NOMO-1 treated with DMSO at 0.1 percent for 48 hours (cell line): ENCODE measurements around the gene CRACR2A.
A peak's percentile ranks its signal among the peaks of the same experiment; 100 is the strongest.

ENCODE experiments used
- DNase-seq: peaks from one replicate; lab custom pipeline; 2025; ENCODE audit not compliant: unreplicated experiment; lab: John Stamatoyannopoulos, UW

The CRACR2A gene

DNA sequence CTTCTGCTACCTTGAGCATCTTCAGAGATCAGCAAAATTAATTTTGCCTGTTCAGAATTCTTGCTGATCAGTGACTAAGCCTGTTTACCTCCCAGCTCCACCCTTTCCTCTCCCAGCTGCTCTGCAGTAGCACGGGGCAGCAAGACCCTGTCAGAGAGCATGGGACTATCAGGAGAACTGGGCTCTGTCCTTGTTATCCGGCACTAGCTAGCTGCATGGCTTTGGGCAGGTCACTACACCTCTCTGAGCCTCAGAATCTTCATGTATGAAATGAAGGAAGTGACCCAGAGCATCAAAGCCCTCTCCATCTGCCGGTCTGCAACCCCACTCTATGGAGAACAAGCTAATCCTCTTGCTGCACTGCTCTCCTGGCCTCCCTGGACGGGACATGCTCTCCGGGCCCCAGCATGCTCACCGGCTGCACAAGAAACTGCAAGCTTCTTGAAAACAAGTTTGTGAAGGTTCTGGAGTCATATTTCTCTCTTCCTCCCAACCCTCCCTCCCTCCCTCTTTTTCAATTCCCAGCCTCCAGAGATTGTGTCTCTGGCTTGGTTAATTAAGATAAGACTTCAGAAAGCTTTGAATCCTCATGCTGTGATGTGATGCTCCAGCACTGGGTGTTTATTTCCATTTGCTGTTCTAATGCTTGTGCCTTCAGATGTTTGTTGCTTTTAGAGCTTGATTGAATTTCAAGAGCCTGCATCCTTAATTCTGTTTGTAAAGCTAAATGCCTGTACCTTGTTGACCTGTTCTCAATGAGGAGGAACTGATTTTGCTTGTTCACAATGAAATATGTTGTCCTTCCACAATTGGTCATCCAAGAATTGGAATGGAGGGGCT, 101.1 kb downstream of the CRACR2A start:
- DNase-seq = no peak

DNA sequence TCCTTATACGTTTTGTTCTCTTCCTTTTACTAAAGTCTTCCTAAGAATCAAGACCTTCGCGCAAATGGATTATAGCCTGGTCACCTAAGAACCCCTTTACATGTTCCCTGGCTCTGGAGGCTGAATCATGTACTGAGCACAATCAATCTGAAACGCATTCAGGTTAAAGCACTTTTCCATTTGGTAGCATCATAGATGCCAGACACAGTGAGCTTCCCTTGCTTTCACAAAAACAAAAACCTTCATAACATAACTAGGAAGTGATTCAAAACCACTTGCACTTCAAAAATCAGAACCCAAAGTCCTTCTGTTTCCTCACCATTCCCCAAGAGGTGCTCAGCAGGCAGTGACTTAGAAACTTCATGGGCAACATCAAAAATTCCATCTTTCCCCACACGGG, 105.4 kb downstream of the CRACR2A start:
- no peak for DNase-seq

DNA sequence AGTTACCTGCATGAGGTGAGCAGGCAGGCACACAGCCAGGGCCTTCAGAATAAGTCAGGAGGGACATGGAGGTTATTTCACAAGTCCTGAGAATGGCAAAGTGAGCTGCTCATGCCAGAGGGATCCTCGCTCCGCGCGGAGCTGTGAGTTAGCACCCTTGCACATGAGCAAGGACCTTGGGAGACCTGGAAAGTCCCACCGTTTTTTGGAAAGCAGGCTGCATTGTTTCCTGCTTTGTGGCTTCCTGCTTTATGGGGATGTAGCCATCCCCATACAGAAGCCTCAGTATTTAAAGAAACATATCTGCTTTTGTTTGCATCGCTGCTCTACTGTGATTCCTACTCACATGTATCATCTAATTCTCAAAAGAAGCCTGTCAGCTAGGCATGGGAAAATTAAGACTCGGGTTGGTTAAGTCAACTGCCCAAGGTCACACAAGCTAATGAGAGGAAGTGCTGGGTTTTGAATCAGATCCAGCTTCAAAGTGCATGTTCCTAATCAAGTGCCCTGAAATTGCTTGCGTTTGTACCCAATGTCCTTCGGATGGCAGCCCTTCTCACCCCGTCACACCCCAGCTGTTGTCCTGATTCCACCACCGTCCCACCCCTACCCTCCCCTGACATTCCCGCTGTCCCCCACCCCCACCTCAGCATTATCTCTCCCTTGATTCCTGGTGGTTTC, 106.2 kb downstream of the CRACR2A start:
- DNase-seq = no peak

DNA sequence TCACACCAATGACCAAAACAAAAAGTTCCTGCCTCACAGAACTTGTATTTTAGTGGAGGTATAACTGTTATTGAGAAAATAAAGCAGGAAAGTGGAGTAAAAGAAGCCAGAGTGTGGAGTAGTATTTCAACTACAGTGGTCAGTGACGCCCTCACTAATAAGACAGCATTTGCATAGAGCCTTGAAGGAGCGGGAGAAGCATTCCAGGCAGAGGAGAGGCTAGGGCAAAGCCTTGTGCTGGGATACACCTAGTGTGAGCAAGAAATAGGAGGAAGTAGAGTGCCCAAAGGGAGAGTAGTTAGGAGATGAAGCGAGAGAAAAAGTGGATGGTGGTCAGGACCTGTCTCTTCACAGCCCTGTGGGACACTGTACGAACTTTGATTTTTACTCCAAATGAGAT, 107.8 kb downstream of the CRACR2A start:
- no peak for DNase-seq

DNA sequence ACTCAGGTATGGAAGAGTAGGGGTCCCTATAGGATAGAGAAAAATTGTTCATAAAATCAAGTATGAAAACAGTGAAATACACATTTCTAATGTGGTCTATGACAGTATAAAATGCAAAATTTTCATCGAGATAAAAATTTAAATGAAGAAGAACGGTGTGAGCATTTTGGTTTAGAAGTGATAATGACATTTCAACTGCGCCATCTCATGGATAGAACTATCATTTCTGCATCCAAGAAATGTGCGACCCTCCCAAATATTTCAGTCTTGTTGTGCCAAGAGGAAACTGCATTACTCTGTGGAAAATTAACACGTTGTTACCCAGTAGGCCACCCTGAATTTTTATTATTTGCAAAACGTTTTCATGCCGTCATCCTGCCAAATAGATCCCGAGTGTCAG, 108.8 kb downstream of the CRACR2A start:
- DNase-seq = no peak

DNA sequence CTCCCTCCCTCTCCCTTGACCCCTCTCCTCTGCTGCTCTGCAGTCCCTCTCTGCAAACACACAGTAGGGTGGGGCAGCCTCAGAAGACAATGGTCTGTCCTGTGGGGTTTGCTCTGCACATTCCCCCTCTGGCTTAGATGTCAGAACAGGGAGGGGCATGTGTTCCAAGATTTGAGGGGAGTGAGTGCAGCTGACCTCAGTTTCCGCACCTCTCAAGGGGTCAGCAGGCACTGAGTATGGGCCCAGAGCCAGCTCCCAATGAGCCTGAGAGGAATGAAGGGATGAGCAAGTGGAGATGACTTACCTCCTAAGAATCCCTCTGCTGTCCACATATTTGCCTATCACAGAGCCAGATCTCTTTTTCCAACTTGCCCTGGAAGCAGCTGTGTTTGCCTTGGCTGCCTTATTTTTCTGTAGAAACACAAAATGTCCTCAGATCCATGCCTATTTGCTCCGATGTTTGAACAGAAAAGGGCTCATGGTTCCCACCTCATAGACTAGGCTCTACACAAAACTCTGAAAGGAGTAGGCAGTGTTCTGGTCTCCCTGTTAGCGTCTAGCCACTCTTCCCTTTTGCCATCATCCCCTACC, 111.4 kb downstream of the CRACR2A start:
- DNase-seq = no peak

DNA sequence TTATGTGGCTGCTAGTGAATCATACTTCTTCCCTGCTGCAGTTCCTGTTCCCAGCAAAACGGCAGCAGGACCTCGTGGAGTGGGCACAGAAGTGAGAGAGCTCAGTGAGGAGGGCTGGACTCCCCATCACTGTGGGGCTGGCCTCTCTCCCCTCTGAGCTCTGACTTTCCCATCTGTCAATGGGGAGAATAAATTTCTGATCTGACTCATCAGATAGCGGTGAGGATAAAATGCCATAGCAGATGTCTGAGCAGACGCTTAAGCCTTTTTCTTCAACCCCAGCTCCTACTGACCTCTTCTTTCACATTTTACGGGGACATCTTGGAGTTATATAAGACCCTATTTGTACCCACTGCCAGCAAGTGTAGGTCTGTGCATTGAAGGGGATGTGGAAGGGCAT, 116.6 kb downstream of the CRACR2A start:
- no peak for DNase-seq

DNA sequence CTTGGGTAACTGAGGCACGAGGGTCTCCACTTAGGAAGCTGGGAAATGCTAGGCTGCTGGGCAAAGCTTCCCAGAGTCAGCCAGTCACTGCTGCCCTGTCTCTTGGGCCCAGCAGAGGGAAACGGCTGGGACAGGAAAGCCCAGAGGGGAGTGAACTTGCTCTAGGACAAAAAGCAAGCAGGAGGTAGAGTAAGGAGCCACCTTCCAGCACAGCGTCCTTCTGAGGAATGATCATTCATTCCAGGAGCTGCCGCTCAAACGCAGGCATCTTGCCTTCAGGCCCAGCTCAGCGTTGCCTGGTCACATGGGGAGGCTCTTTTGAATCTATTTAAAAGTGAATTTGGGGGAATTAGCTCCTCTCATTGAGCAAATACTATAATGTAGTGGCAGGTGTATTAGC, 118.6 kb downstream of the CRACR2A start:
- DNase-seq = no peak

DNA sequence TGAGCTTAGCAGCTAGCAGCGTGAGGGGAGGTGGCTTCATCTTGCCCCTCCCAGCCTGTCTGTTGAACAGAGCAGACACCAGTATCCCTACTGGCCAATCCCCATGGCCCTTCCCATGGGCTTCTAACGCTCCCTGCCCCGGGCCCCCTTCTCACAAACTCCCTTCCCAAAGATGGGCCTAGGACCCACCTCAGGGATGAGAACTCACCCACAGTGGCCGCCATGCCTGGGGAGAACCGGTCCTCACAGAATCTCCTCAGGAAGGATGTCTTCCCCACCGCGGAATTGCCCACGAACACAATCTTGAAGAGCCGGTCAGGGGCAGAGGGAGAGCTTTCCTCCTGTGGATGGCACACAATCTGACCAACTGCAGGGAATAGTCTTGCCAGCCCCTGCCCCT, 119.5 kb downstream of the CRACR2A start:
- no peak for DNase-seq

DNA sequence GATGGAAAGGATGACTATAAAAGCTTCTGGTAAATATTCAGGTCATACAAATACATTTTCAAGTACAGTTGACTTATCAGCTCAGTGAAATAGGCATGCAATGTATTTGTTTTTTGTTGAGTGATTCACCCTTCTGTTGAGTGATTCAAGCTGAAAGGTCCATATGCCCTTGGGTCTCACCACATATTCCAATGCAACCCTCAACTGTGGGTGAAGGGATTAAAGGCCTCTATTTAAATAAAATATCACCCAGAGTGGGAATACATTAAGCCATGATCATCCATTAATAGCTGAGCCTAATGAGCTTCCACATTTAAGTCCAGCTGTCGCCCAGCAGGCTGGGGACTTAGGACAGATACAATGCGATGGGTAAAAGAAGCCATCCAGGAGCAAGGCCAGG, 120.2 kb downstream of the CRACR2A start:
- DNase-seq = no peak

DNA sequence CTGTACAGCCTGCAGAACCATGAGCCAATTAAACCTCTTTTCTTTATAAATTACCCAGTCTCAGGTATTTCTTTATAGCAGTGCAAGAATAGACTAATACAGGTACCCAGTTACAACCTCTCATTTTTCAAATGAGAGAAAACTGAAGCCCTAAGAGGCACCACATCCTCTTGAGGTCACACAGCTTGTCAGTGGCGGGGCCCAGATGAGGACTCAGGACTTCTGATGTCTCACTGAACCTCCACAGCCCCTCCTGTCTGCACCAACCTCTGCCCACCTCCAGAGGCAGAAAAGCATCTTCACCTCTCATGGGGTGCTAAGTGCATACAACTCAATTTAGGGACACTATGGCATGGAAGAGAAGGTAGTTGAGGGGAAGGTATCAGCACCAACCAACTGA, 120.7 kb downstream of the CRACR2A start:
- DNase-seq = no peak

DNA sequence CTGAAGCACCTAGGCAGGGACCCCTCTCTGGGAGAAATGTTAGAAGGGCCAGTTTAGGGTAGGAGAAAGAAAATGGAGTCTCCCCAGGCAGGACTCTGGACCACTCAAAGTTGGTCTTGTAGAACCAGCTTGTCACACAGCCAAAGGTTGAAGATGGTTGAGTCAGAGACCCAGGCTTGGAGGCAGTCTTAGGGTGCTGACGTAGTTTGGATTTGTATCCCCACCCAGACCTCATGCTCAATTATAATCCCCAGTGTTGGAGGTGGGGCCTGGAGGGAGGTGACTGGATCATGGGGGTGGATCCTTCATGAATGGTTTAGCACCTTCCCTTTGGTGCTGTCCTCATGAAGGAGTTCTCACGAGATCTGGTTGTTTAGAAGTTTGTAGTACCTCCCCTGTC, 121.2 kb downstream of the CRACR2A start:
- no peak for DNase-seq

DNA sequence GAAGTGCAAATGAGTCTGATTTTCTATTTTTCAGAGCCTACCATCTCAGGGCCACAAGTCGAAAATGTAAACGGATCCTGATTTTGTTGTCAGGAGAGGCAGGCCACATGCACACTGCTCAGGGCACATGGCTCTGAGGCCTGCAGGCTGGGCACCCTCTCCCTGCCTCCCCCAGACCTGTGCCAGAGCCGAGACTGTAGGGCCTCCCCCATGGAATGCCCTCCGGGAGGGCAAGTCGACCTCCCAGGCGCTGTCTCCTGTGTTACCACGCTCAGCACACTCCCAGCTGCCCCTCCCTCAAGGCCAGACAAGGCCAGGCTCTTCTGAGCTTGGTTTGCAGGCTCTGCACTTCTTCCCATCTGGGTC, 121.7 kb downstream of the CRACR2A start:
- no peak for DNase-seq

DNA sequence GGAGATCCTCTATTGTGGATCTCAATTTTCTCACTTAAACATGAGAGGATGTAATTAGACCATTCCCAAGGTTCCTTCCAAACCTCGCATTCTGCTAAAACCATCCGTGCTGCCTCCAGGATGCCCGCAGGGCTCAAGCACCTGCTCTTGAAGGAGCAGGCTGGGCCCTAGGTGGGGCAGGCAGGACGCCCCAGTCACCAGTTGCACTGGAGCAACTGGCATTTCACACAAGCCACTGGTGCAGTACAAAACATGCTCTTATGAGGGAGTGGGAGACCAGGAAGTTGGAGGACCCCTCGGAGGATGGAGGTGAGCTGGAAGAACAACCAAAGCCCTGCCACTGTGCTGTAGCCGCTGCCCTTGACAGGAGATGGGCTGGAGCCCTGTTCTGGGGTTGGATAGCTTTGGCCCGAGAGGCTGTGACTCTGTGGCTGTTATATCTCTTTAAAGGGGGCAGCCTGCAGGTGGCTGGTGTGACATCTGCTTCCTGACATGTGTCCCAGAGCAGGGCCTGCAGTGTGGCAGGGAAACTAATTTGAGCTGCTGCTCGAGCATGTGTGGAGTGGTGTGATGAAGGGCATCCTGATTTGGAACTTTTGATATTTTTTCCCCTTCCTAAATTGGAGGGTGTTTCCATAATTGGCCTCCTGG, 122.2 kb downstream of the CRACR2A start:
- DNase-seq = no peak

DNA sequence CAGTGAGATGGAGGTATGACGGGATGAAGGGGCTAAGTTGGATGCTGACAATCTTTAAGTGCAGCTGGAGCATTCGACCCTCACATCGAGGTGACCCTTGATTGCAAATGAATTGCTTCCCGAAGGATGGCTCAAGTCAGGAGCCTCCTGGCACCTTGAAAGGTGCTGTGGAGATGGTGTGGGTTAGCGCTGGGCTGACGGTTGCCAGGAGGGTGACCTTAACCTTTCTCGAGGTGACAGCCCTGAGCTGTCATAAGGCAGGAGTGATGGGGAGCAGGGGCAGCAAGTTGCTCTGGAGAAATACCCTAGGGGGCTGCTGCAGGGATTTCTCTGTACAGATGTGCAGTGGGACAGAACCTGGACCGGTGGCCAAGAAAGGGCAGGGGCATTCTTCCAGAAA, 122.8 kb downstream of the CRACR2A start:
- DNase-seq = no peak

DNA sequence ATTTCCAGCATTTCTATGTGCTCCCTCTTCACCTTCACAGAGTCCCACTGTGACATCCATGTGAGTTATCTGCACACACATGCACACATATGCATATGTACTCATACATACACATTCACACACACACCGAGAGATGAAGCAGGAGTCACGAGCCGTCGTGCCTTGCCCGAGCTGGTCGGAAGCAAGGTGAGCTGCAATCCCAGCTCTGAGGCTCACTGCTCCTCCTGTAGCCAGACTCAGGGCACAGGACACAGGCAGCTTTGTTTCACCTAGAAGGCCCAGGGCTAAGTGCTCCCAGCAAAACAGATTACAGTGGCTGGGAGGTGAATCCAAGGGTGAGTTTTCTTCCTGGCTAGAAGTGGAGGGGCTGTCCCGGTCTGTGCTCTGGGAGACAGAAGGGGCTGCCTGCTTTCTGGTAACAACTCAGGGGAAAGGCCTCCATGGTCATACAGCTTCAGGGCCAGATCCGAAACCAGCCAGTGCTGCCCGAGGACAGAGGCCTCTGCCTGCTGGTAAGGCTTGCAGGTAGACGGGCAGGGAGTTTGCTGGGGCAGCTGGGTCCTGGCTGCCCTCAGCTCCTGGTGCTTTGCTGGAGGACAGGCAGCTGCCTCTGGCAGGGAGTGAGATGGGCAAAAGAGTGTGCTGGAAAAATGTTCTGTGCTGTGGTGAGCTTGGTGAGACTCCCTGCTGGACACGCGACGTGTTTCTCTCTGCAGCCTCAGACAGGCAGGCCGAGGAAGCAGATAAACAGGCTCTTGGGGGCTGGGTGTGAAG, 123.7 kb downstream of the CRACR2A start:
- no peak for DNase-seq

DNA sequence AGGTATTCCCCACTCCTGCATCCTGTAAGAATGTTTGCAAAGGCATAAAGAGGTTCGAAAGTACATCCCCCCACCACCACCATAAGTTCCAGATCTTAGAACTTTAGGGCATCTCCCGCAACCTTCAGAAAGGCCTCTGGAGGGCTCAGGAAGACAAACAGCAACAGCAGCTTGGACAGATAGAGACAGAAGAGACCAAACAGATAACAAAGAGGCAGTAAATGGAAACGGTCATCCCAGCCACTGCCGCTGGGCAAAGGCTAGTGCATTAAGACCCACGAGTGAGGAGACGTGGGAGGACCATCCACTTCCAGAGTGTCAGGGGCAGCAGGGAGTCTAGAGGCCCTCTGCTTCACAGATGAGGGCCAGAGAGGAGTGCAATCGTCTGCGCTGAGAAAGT, 124.3 kb downstream of the CRACR2A start:
- DNase-seq = no peak

DNA sequence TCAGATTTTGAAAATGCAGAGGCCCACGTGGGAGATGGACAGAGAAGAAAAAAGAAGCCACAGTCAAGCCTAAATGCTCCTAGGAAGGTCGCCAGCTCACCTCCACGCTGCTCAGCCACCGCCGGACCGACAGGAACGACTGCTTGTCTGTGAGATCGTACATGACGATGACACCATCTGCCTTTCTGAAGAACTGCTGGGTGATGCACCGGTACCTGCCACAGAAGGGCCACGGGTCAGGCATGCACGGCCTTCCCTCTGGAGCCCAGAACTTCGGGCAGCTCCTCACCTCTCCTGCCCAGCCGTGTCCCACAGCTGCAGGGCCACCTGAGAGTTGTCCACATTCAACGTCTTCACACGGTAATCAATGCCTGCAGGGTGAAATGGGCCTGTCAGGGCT, 125.6 kb downstream of the CRACR2A start:
- no peak for DNase-seq

DNA sequence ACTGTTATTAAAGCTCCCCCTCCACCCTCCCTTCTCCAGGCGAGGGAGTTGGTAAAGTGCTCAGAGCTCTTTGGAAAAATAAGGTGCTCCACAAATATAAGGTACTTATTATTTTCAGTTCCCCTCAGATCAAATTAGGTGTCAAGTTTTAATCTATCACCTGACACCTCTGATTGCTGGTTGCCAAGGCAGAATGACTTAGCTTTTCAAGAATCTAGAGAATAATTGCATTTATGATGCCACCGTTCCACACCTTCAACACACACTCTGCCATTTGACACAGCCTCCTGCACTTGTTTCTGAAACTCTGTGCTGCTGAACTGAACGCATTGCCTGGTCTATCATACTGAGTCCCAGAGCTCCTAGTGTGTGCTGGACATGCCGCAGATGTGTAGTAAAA, 128.6 kb downstream of the CRACR2A start:
- no peak for DNase-seq

DNA sequence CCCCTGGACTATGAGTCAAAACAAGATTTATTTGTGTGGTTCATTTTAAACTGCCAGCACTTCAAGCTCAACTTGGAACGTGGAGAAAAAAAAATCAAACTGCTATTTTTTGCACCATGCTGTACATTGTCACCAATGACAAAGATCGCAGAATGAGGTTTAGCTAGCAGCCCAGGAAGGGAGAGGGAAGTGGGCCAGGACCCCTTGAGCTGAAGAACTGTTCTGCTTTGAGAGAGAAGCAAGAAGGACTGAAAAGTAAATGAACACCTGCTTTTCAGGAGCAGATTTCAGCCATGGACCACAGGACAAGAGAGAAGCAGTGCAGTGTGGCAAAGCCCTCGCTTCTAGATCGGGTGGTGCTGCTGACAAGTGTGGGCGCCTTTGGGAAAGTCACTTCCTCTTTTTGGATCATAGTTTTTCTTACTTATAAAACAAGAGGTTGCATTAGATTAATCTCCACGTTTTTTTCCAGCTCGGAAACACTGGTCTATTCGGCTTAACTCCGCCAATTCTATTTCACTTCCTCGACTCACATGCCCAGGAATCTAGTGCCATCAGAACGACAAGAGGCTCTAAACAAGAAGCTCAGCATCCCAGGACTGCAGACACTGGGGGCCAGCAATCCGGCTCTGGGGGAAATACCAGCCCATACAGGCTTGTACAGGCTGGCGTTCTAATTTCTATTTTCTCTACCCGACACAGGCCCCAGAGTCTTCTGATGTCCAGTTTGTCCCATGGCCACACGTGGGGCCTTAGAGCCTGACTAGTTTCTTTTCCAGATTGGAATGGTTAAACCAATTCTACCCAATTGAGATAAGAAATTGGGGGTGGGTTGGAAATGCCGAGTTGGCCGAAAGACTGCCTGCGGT, 129.9 kb downstream of the CRACR2A start:
- DNase-seq = peak; percentile 45
